HepG2 (cell line): ENCODE measurements around the gene BTRC. TPM values are rescaled to one million over a fixed set of nuclear protein-coding genes. Genes with fewer than 3 reads are reported as not detected.

ENCODE experiments used
- GABPB1 ChIP-seq: IDR thresholded peaks from 2 replicates; pipeline ENCODE4 v1.6.1; 2016; ENCODE audit warnings: mild to moderate bottlenecking, missing genetic modification reagents, moderate library complexity, missing compliant biosample characterization
- GATAD2A ChIP-seq: IDR thresholded peaks from 2 replicates; pipeline ENCODE4 v1.6.1; 2016
- MTA1 ChIP-seq: sonication (generic); formaldehyde crosslinking; IDR thresholded peaks from 2 replicates; pipeline ENCODE4 v1.4.0; 2020; ENCODE audit warnings: missing genetic modification reagents, mild to moderate bottlenecking, borderline replicate concordance
- NCOA2 ChIP-seq: sonication (generic); formaldehyde crosslinking; IDR thresholded peaks from 2 replicates; pipeline ENCODE4 v1.8.0; 2022; ENCODE audit warnings: inconsistent platforms
- ZMAT3 ChIP-seq: sonication (generic); formaldehyde crosslinking; conservative IDR thresholded peaks from 2 replicates; pipeline ENCODE4 v1.7.0; 2021; ENCODE audit warnings: missing genetic modification reagents
- ZNF235 ChIP-seq: sonication (generic); formaldehyde crosslinking; IDR thresholded peaks from 2 replicates; pipeline ENCODE4 v1.8.1; 2023; ENCODE audit warnings: mild to moderate bottlenecking, missing genetic modification reagents, borderline replicate concordance
- ZNF329 ChIP-seq: sonication (generic); formaldehyde crosslinking; IDR thresholded peaks from 2 replicates; pipeline ENCODE4 v1.9.0; 2021; ENCODE audit warnings: low read depth, mild to moderate bottlenecking, missing genetic modification reagents
- ZNF549 ChIP-seq: sonication (generic); formaldehyde crosslinking; IDR thresholded peaks from 2 replicates; pipeline ENCODE4 v1.5.0; 2020; ENCODE audit warnings: missing genetic modification reagents
- polyA plus RNA-seq, 8 experiments: library from polyadenylated mRNA; depleted of rRNA in 3 of 8; stranded (reverse) in 7 of 8; unstranded in 1 of 8; fragments of >200 nt; fragmentation: Illumina TruSeq in 4 of 8; extraction: Trizol in 4 of 8; gene quantifications; 2 replicates each; pipeline versions ENCODE4 v1.2.1 to v1.2.3, GENCODE V29; 2011 to 2016; ENCODE audit warnings: low read depth in 4 of 8, missing spikeins in 1 of 8, mixed read lengths in 1 of 8; ENCODE audit not compliant: insufficient read depth in 1 of 8
- total RNA-seq, 5 experiments: library from RNA; depleted of rRNA; stranded (reverse); fragments of >200 nt; fragmentation: Illumina TruSeq; extraction: Trizol; gene quantifications; 2 replicates each; pipeline ENCODE4 v1.2.3, GENCODE V29; 2016; ENCODE audit warnings: low read depth in 1 of 5
- TF ChIP-seq, protein P1 (sequence below): sonication (generic); formaldehyde crosslinking; conservative IDR thresholded peaks from 2 replicates; pipeline ENCODE4 v1.4.0; 2020; ENCODE audit warnings: missing genetic modification reagents
- TF ChIP-seq, protein P2 (sequence below): IDR thresholded peaks from 2 replicates; pipeline ENCODE4 v1.6.1; 2018; ENCODE audit warnings: missing genetic modification reagents
- TF ChIP-seq, protein P3 (sequence below): IDR thresholded peaks from 2 replicates; pipeline ENCODE4 v1.6.1; 2012; ENCODE audit warnings: inconsistent platforms
- TF ChIP-seq, protein P4 (sequence below): sonication (generic); formaldehyde crosslinking; IDR thresholded peaks from 2 replicates; pipeline ENCODE4 v1.5.1; 2020; ENCODE audit warnings: mild to moderate bottlenecking, missing genetic modification reagents
- TF ChIP-seq, protein P5 (sequence below): sonication (generic); formaldehyde crosslinking; IDR thresholded peaks from 2 replicates; pipeline ENCODE4 v1.5.0; 2020; ENCODE audit warnings: mild to moderate bottlenecking, missing genetic modification reagents
- TF ChIP-seq, protein P6 (sequence below): IDR thresholded peaks from 2 replicates; pipeline ENCODE4 v1.6.1; 2012; ENCODE audit warnings: low read length, improper control_type of control experiment

BTRC gene
- total and polyA plus RNA-seq, 2 of the 13 experiments (the other 11 are each of a cell fraction or from before 2014, with no cell fraction given): 12.0 to 14.4 TPM

DNA sequence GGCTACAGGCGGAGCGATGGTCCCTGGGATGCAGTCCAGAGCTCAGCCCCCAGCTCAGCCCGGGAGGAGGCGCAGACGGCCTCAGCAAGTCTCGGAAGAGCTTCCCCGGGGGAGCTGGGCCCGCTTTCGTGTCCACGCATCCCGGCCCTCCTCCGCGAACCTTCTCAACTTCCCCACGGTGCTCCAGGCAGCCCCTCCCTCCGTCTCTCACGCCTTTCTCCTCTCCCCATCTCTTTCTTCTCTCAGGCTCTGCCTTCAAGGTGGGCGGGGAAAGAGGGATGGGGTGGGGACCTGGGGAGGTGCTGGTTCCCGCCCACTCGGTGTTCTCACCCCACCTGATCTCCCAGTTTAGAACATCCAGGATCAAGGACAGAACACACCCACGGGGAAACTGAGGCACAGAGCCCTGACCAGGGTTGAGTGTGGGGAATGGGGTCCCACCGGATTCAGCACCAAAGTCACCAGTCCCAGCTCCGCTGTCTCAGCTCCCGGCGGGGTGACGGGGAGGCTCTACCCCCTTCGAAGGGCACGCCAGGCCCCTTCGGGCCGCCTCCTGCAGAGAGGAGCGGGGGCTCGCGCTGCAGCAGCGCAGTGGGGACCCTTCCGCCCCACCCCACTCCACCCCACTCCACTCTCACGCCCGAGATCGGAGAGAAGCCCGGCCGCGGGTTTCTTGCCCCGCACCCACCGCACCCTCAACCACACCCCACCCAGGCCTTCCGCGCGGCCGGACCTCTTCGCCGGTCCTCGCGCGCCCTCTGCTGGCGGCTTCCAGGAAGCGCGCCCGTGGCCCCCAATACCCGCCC is 215.9 kb downstream of the BTRC start (continued):
- TF ChIP-seq, protein P1, sequence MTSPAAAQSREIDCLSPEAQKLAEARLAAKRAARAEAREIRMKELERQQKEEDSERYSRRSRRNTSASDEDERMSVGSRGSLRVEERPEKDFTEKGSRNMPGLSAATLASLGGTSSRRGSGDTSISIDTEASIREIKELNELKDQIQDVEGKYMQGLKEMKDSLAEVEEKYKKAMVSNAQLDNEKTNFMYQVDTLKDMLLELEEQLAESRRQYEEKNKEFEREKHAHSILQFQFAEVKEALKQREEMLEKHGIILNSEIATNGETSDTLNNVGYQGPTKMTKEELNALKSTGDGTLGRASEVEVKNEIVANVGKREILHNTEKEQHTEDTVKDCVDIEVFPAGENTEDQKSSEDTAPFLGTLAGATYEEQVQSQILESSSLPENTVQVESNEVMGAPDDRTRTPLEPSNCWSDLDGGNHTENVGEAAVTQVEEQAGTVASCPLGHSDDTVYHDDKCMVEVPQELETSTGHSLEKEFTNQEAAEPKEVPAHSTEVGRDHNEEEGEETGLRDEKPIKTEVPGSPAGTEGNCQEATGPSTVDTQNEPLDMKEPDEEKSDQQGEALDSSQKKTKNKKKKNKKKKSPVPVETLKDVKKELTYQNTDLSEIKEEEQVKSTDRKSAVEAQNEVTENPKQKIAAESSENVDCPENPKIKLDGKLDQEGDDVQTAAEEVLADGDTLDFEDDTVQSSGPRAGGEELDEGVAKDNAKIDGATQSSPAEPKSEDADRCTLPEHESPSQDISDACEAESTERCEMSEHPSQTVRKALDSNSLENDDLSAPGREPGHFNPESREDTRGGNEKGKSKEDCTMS (CRISPR knock-in tag): no peak
- TF ChIP-seq, protein P2, sequence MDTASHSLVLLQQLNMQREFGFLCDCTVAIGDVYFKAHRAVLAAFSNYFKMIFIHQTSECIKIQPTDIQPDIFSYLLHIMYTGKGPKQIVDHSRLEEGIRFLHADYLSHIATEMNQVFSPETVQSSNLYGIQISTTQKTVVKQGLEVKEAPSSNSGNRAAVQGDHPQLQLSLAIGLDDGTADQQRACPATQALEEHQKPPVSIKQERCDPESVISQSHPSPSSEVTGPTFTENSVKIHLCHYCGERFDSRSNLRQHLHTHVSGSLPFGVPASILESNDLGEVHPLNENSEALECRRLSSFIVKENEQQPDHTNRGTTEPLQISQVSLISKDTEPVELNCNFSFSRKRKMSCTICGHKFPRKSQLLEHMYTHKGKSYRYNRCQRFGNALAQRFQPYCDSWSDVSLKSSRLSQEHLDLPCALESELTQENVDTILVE (CRISPR knock-in tag): no peak
- TF ChIP-seq MTA1 (peak; percentile 38; the same call in 1 of the 2 replicates), GATAD2A (CRISPR knock-in tag) (no peak), ZMAT3 (0 out of 2 replicates have a peak, but pooled peaks have one; percentile 8), ZNF329 (CRISPR knock-in tag) (peak; percentile 45; the same call in 1 of the 2 replicates), NCOA2 (no peak), ZNF549 (CRISPR knock-in tag) (no peak), GABPB1 (CRISPR knock-in tag) (peak; percentile 61; the same call in 1 of the 2 replicates), ZNF235 (CRISPR knock-in tag) (peak; percentile 21; the same call in 1 of the 2 replicates)
- TF ChIP-seq, protein P3, sequence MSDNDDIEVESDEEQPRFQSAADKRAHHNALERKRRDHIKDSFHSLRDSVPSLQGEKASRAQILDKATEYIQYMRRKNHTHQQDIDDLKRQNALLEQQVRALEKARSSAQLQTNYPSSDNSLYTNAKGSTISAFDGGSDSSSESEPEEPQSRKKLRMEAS: peak; percentile 45; the same call in 1 of the 2 replicates
- TF ChIP-seq, protein P4, sequence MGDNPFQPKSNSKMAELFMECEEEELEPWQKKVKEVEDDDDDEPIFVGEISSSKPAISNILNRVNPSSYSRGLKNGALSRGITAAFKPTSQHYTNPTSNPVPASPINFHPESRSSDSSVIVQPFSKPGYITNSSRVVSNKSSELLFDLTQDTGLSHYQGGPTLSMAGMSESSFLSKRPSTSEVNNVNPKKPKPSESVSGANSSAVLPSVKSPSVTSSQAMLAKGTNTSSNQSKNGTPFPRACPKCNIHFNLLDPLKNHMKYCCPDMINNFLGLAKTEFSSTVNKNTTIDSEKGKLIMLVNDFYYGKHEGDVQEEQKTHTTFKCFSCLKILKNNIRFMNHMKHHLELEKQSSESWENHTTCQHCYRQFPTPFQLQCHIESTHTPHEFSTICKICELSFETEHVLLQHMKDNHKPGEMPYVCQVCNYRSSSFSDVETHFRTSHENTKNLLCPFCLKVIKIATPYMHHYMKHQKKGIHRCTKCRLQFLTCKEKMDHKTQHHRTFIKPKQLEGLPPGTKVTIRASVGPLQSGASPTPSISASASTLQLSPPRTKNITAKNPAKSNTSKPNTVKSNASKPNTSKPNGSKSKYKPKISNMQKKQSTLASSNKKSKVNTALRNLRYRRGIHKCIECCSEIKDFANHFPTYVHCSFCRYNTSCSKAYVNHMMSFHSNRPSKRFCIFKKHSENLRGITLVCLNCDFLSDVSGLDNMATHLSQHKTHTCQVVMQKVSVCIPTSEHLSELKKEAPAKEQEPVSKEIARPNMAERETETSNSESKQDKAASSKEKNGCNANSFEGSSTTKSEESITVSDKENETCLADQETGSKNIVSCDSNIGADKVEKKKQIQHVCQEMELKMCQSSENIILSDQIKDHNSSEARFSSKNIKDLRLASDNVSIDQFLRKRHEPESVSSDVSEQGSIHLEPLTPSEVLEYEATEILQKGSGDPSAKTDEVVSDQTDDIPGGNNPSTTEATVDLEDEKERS: peak; percentile 59; the same call in 1 of the 2 replicates
- TF ChIP-seq, protein P5, sequence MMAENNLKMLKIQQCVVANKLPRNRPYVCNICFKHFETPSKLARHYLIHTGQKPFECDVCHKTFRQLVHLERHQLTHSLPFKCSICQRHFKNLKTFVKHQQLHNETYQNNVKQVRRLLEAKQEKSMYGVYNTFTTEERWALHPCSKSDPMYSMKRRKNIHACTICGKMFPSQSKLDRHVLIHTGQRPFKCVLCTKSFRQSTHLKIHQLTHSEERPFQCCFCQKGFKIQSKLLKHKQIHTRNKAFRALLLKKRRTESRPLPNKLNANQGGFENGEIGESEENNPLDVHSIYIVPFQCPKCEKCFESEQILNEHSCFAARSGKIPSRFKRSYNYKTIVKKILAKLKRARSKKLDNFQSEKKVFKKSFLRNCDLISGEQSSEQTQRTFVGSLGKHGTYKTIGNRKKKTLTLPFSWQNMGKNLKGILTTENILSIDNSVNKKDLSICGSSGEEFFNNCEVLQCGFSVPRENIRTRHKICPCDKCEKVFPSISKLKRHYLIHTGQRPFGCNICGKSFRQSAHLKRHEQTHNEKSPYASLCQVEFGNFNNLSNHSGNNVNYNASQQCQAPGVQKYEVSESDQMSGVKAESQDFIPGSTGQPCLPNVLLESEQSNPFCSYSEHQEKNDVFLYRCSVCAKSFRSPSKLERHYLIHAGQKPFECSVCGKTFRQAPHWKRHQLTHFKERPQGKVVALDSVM (CRISPR knock-in tag): 0 out of 2 replicates have a peak, but pooled peaks have one; percentile 27
- TF ChIP-seq, protein P6, sequence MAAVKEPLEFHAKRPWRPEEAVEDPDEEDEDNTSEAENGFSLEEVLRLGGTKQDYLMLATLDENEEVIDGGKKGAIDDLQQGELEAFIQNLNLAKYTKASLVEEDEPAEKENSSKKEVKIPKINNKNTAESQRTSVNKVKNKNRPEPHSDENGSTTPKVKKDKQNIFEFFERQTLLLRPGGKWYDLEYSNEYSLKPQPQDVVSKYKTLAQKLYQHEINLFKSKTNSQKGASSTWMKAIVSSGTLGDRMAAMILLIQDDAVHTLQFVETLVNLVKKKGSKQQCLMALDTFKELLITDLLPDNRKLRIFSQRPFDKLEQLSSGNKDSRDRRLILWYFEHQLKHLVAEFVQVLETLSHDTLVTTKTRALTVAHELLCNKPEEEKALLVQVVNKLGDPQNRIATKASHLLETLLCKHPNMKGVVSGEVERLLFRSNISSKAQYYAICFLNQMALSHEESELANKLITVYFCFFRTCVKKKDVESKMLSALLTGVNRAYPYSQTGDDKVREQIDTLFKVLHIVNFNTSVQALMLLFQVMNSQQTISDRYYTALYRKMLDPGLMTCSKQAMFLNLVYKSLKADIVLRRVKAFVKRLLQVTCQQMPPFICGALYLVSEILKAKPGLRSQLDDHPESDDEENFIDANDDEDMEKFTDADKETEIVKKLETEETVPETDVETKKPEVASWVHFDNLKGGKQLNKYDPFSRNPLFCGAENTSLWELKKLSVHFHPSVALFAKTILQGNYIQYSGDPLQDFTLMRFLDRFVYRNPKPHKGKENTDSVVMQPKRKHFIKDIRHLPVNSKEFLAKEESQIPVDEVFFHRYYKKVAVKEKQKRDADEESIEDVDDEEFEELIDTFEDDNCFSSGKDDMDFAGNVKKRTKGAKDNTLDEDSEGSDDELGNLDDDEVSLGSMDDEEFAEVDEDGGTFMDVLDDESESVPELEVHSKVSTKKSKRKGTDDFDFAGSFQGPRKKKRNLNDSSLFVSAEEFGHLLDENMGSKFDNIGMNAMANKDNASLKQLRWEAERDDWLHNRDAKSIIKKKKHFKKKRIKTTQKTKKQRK: no peak
